Measurements from ENCODE around the gene DNAJA2. TPM values are rescaled to one million over a fixed set of nuclear protein-coding genes. Genes with fewer than 3 reads are reported as not detected.

Gene DNAJA2
- total RNA-seq, 4 donors from 2014 or later = 65.7 to 97.0 (median 72.0) TPM

- no peaks in the 10 kb centered on the region for H3K9me3 ChIP-seq
- TF ChIP-seq EP300 (IDR thresholded peaks at IDR 0.05) (no peak), POLR2AphosphoS5 (IDR thresholded peaks at IDR 0.05) (no peak), POLR2A (IDR thresholded peaks at IDR 0.05) (no peak)
- TF ChIP-seq, protein P1, sequence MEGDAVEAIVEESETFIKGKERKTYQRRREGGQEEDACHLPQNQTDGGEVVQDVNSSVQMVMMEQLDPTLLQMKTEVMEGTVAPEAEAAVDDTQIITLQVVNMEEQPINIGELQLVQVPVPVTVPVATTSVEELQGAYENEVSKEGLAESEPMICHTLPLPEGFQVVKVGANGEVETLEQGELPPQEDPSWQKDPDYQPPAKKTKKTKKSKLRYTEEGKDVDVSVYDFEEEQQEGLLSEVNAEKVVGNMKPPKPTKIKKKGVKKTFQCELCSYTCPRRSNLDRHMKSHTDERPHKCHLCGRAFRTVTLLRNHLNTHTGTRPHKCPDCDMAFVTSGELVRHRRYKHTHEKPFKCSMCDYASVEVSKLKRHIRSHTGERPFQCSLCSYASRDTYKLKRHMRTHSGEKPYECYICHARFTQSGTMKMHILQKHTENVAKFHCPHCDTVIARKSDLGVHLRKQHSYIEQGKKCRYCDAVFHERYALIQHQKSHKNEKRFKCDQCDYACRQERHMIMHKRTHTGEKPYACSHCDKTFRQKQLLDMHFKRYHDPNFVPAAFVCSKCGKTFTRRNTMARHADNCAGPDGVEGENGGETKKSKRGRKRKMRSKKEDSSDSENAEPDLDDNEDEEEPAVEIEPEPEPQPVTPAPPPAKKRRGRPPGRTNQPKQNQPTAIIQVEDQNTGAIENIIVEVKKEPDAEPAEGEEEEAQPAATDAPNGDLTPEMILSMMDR (IDR thresholded peaks at IDR 0.05) = no peak
- WGBS, 2 donors (ENCODE audit: low coverage in 1 of 2) = 1 to 2% methylated on average over 3 to 14 of the region's 14 CpGs
- H3K4me1 ChIP-seq = peaks cover 0 to 48% (median 13%) of the 10 kb centered on the region in 3 donors
- H3K27ac ChIP-seq = peak overlapping the region; percentile 81 to 98 (median 96)
- H3K27me3 ChIP-seq = no peaks in the 10 kb centered on the region
- ATAC-seq = no peak
- peak overlapping the region; percentile 66 to 89 for H3K4me3 ChIP-seq
- peaks cover 0 to 23% of the 10 kb centered on the region in 2 donors for H3K36me3 ChIP-seq
Observed at GRCh38 chr16:46973996-46974324, 486 bp upstream of the DNAJA2 start.

DNA sequence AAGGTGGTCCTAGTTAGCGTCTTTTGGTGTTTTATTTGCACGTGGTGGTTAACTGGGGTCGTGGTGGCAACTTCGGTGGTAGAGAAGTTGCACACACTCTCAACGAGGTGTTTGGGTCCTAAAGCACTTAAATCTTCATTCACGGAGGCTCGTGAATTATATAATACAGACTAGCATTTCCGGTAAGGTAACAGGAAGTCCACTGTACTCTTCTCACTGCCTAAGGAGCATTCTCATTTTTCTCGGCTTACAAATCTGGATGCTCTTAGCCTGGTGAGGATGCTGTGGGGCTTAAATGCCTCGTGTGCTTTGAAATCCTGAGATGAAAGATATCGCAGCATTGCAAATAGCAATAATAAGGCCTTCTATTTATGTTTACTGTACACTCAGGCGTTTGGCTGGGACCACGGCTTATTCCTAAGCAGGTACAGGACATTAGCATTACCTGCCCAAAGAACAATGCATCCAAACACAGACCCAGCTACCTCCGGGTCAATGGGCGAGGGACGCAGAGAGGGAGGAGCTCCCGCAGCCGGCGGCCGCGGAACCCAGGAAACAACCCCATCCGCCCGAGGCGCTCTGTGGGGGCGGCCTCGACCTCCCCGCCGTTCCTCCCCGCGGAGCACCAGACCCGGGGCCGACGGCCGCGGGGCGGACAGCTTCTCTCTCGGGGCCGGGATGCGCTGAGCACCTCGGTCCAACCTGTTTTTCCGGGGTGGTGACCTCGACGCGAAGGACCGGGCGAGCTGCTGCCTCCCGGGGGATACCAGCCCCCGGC lies 856 bp downstream of the DNAJA2 start:
- TF ChIP-seq POLR2AphosphoS5 (IDR thresholded peaks at IDR 0.05) (no peak), POLR2A (IDR thresholded peaks at IDR 0.05) (no peak), EP300 (IDR thresholded peaks at IDR 0.05) (no peak)
- TF ChIP-seq, protein P1 (IDR thresholded peaks at IDR 0.05) = no peak
- ATAC-seq = no peak
- Histone ChIP-seq H3K4me1 (peaks cover 0 to 54% (median 13%) of the 10 kb centered on the region in 3 donors), H3K9me3 (no peaks in the 10 kb centered on the region), H3K36me3 (peaks cover 0 to 36% of the 10 kb centered on the region in 2 donors), H3K27ac (peak overlapping the region; percentile 81 to 98 (median 96)), H3K27me3 (no peaks in the 10 kb centered on the region), H3K4me3 (peak overlapping the region; percentile 66 to 89)
- 6 to 7% methylated on average over 9 to 13 of the region's 48 CpGs for WGBS, 2 donors (ENCODE audit: low coverage in 1 of 2)

DNA sequence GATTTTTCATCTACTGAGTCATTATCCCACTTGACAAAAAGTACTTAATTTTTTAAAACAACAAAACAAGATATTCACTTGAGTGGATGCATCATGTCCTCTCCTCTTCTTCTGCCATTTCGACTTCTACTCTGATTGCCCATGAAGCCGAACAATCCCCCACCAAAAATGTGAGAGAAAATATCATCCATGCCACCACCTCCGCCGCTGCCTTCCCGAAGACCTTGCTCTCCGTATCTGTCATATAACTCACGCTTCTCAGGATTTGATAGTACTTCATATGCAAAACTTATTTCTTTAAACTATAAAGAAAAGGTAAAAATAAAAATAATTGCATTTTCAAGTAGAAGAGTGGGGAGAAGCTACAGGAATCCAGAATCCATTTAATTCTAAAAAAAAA lies 2.2 kb downstream of the DNAJA2 start:
- Histone ChIP-seq H3K27ac (no peak overlapping the region), H3K36me3 (peaks cover 9 to 50% of the 10 kb centered on the region in 2 donors), H3K4me1 (peaks cover 0 to 54% (median 13%) of the 10 kb centered on the region in 3 donors), H3K27me3 (no peaks in the 10 kb centered on the region), H3K9me3 (no peaks in the 10 kb centered on the region), H3K4me3 (no peak overlapping the region)
- WGBS, 2 donors (ENCODE audit: low coverage in 1 of 2) = 90 to 92% methylated on average over 7 of the region's 7 CpGs
- TF ChIP-seq EP300 (IDR thresholded peaks at IDR 0.05) (no peak), POLR2AphosphoS5 (IDR thresholded peaks at IDR 0.05) (no peak), POLR2A (IDR thresholded peaks at IDR 0.05) (no peak)
- TF ChIP-seq, protein P1 (IDR thresholded peaks at IDR 0.05) = no peak
- no peak for ATAC-seq

- H3K4me1 ChIP-seq = peaks cover 0 to 54% (median 13%) of the 10 kb centered on the region in 3 donors
- H3K4me3 ChIP-seq = no peak overlapping the region
- no peaks in the 10 kb centered on the region for H3K9me3 ChIP-seq
- 82 to 92% methylated on average over 2 of the region's 2 CpGs for WGBS, 2 donors (ENCODE audit: low coverage in 1 of 2)
- TF ChIP-seq EP300 (IDR thresholded peaks at IDR 0.05) = no peak
- TF ChIP-seq, protein P1 (IDR thresholded peaks at IDR 0.05) = no peak
- TF ChIP-seq POLR2A (IDR thresholded peaks at IDR 0.05) = no peak
- no peak for TF ChIP-seq POLR2AphosphoS5 (IDR thresholded peaks at IDR 0.05)
- H3K27me3 ChIP-seq = no peaks in the 10 kb centered on the region
- H3K27ac ChIP-seq = no peak overlapping the region
- H3K36me3 ChIP-seq = peaks cover 10 to 61% of the 10 kb centered on the region in 2 donors
- no peak for ATAC-seq
Observed at GRCh38 chr16:46970089-46970488, 3.4 kb downstream of the DNAJA2 start.

DNA sequence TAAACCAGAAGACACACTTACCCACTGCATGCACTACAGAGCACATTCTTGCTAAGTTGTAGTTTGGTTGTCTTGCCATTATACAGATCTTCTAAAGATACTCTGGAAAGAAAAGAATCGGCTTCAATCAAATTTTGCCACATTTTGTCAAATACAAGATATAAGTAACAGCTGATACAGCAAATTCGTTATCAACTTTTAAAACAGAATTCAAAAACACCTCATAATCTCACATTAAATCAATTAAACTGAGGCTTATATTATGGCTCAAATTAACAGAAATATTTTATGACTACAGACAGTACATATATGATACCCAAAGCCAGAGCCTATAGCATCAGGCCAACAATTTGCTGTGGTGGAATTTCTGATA lies 5.4 kb downstream of the DNAJA2 start:
- 90 to 92% methylated on average over 2 of the region's 2 CpGs for WGBS, 2 donors (ENCODE audit: low coverage in 1 of 2)
- peaks cover 10 to 82% of the 10 kb centered on the region in 2 donors for H3K36me3 ChIP-seq

More for the DNA sequence above, 5.4 kb downstream of the DNAJA2 start:
- no peak for ATAC-seq
- no peak overlapping the region for H3K27ac ChIP-seq
- H3K9me3 ChIP-seq = no peaks in the 10 kb centered on the region
- no peaks in the 10 kb centered on the region for H3K27me3 ChIP-seq
- H3K4me1 ChIP-seq = peaks cover 0 to 46% (median 10%) of the 10 kb centered on the region in 3 donors
- no peak overlapping the region for H3K4me3 ChIP-seq
- no peak for TF ChIP-seq EP300 (IDR thresholded peaks at IDR 0.05)
- no peak for TF ChIP-seq POLR2A (IDR thresholded peaks at IDR 0.05)
- TF ChIP-seq, protein P1 (IDR thresholded peaks at IDR 0.05) = no peak
- no peak for TF ChIP-seq POLR2AphosphoS5 (IDR thresholded peaks at IDR 0.05)
